Osteocyte (in vitro differentiated cells): Measurements from ENCODE around the gene ZIC1. TPM values are rescaled to one million over a fixed set of nuclear protein-coding genes. Genes with fewer than 3 reads are reported as not detected.

Experiments used
- DNase-seq: peaks from one replicate; pipeline ENCODE4 v3.0.0; 2021; ENCODE audit warnings: mixed read lengths; ENCODE audit not compliant: unreplicated experiment; ENCODE audit errors: extremely low spot score
- H3K27ac Mint-ChIP-seq: one replicate; pipeline ENCODE4 v1.8.0; 2021; ENCODE audit warnings: mild to moderate bottlenecking, mixed read lengths; ENCODE audit not compliant: unreplicated experiment
- H3K27me3 Mint-ChIP-seq: one replicate; pipeline ENCODE4 v1.8.0; 2021; ENCODE audit warnings: mixed read lengths; ENCODE audit not compliant: unreplicated experiment
- H3K36me3 Mint-ChIP-seq: one replicate; pipeline ENCODE4 v1.8.0; 2021; ENCODE audit warnings: mixed read lengths; ENCODE audit not compliant: unreplicated experiment
- H3K4me1 Mint-ChIP-seq: one replicate; pipeline ENCODE4 v1.8.0; 2021; ENCODE audit warnings: mixed read lengths; ENCODE audit not compliant: unreplicated experiment
- H3K4me3 Mint-ChIP-seq: one replicate; pipeline ENCODE4 v1.8.0; 2021; ENCODE audit warnings: mild to moderate bottlenecking, moderate library complexity, mixed read lengths; ENCODE audit not compliant: unreplicated experiment
- H3K9me3 Mint-ChIP-seq: one replicate; pipeline ENCODE4 v1.8.0; 2021; ENCODE audit warnings: mixed read lengths; ENCODE audit not compliant: unreplicated experiment
- total RNA-seq: library from RNA; stranded (reverse); gene quantifications from 2 replicates; pipeline ENCODE4 v1.2.1, GENCODE V29; 2021
- TF ChIP-seq, protein P1 (sequence below): fragments of 200-600 bp; sonication (generic); IDR thresholded peaks from 2 replicates; pipeline ENCODE4 v1.5.0; 2021; ENCODE audit warnings: antibody characterized with exemption, mild to moderate bottlenecking, moderate library complexity

Gene ZIC1
- total RNA-seq, 1 donor from 2014 or later = 89.9 TPM

DNA sequence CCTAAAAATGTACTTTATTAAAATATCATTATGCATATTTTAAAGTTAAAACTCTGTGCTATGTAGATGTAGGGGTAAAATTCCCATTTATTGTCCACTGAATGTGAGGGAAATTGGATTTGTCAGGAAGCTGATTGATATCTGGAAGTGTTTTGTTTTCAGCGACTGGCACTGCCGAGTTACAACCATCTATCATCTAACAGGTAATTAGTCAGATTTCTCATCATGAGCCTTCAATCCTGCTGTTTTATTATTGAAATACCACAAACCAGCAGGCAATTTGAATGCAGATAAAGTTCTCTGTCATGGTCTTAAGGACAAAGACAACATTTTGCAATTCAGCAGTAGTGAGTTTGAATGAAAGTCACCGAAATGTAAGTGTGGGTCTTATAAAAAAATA, 40.5 kb downstream of the ZIC1 start:
- Mint-ChIP-seq H3K4me1 (no peaks in the 10 kb centered on the region), H3K4me3 (no peak overlapping the region), H3K27me3 (no peaks in the 10 kb centered on the region), H3K9me3 (no peaks in the 10 kb centered on the region), H3K27ac (no peak overlapping the region), H3K36me3 (no peaks in the 10 kb centered on the region)
- DNase-seq = no peak
- TF ChIP-seq, protein P1, sequence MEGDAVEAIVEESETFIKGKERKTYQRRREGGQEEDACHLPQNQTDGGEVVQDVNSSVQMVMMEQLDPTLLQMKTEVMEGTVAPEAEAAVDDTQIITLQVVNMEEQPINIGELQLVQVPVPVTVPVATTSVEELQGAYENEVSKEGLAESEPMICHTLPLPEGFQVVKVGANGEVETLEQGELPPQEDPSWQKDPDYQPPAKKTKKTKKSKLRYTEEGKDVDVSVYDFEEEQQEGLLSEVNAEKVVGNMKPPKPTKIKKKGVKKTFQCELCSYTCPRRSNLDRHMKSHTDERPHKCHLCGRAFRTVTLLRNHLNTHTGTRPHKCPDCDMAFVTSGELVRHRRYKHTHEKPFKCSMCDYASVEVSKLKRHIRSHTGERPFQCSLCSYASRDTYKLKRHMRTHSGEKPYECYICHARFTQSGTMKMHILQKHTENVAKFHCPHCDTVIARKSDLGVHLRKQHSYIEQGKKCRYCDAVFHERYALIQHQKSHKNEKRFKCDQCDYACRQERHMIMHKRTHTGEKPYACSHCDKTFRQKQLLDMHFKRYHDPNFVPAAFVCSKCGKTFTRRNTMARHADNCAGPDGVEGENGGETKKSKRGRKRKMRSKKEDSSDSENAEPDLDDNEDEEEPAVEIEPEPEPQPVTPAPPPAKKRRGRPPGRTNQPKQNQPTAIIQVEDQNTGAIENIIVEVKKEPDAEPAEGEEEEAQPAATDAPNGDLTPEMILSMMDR = no peak

DNA sequence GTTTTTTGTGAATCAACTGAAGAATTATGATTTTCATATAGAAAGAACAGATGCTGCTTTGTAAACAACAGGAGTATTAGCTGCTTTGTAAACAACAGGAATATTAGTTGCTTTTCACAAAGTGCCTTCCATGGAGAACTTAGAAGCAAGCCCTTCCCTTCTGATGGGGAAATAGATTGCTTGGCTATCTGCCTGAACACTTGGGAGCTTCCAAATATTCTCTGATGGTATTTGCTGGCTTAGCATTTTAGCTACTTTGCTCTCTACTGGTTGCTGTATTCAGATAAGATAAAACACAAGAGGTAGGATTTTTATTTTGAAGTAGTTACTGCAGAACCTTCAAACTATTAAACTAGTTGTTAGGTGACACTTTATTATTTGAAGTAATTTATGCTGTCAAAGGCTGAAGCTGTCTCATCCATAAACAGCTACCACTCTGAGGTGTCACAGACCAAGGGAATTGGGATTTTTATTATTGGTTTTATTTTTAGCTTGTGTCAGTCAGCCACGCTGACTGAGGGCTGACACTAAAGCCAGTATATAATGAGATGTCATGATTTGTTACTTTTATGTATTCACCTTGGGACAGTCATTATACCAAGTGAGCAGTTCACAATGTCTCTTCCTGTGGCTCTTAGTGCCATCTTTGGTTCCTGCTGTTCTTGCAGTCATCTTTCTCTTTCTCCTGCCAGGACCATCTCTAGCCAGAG, 50.0 kb downstream of the ZIC1 start:
- no peaks in the 10 kb centered on the region for H3K27me3 Mint-ChIP-seq
- no peak overlapping the region for H3K4me3 Mint-ChIP-seq
- H3K4me1 Mint-ChIP-seq = no peaks in the 10 kb centered on the region
- DNase-seq = no peak
- no peak overlapping the region for H3K27ac Mint-ChIP-seq
- no peaks in the 10 kb centered on the region for H3K36me3 Mint-ChIP-seq
- no peaks in the 10 kb centered on the region for H3K9me3 Mint-ChIP-seq
- TF ChIP-seq, protein P1 = no peak

DNA sequence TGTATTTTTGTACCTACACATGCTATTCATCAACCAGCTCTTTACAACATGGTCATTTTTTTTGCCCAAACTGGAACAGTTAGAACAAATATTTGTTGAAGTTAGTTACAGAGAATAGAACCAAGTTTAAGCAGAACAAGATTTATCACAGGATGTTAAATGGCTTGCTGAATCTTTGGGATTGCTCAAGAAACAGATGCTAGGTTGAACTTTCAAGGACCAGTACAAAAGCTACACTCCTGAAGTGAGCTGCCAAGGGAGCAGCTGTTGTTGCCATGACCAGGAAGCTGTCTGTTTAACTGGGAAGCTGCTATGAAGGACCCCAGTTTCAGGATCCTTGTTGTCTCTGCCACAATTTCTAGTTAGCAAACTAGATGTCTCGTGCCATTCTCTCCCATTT, 53.7 kb downstream of the ZIC1 start:
- no peak for DNase-seq
- no peaks in the 10 kb centered on the region for H3K27me3 Mint-ChIP-seq
- H3K4me1 Mint-ChIP-seq = no peaks in the 10 kb centered on the region
- H3K27ac Mint-ChIP-seq = no peak overlapping the region
- no peaks in the 10 kb centered on the region for H3K36me3 Mint-ChIP-seq
- no peak overlapping the region for H3K4me3 Mint-ChIP-seq
- TF ChIP-seq, protein P1 = no peak
- H3K9me3 Mint-ChIP-seq = no peaks in the 10 kb centered on the region

Other genes starting within 250 kb of the ZIC1 start
- 8.6 and 8.8 TPM in 2 replicates for gene ZIC4, start 2.8 kb upstream of the ZIC1 start, total RNA-seq